DMS53 treated with DMSO at 0.1 percent for 48 hours (cell line): ENCODE results near the gene SECISBP2.

Experiments
- DNase-seq: peaks from one replicate; lab custom pipeline; 2025; ENCODE audit not compliant: unreplicated experiment; lab: John Stamatoyannopoulos, UW

Gene SECISBP2

DNA sequence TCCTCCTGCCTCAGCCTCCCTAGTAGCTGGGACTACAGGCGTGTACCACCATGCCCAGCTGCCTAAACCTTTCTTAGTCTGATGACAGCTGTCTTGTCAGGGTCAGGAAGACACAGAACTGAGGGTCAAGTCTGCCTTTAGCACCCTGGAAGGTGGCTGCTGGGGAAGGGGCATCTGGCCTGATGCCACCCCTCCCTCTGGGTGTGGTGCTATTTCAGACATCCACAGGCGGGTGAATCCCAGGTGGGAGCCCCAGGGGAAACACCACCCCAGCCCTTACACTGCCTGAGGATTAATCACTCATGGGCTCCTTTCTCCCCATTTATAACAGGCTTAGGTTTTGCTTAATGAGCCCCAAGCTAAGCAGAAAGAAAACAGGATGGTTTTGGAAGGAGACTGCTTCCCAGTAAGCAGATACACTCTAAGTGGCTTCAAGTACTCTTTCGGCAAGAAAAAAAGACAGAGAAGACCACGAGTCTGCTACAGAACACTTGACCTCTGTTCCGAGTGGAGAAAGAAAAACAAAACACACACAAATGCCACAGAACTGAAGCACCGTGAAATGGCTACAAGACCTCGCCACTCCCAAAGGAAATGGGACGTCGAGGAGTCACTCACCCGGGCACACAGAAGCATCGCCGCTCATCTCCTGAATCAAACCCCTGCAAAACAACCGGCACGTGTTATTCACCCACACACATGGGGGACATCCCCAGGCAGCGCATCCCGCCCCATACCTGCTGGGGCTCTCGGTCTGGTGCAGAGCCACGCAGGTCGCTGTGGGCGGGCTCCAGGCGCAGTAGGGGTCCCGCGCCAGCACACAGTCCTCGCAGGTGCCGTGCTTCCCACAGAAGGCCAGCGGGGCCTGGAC, 62.4 kb downstream of the SECISBP2 start:
- no peak for DNase-seq

- no peak for DNase-seq
Measured at GRCh38 chr9:89381308-89381609, 63.0 kb downstream of the SECISBP2 start.

DNA sequence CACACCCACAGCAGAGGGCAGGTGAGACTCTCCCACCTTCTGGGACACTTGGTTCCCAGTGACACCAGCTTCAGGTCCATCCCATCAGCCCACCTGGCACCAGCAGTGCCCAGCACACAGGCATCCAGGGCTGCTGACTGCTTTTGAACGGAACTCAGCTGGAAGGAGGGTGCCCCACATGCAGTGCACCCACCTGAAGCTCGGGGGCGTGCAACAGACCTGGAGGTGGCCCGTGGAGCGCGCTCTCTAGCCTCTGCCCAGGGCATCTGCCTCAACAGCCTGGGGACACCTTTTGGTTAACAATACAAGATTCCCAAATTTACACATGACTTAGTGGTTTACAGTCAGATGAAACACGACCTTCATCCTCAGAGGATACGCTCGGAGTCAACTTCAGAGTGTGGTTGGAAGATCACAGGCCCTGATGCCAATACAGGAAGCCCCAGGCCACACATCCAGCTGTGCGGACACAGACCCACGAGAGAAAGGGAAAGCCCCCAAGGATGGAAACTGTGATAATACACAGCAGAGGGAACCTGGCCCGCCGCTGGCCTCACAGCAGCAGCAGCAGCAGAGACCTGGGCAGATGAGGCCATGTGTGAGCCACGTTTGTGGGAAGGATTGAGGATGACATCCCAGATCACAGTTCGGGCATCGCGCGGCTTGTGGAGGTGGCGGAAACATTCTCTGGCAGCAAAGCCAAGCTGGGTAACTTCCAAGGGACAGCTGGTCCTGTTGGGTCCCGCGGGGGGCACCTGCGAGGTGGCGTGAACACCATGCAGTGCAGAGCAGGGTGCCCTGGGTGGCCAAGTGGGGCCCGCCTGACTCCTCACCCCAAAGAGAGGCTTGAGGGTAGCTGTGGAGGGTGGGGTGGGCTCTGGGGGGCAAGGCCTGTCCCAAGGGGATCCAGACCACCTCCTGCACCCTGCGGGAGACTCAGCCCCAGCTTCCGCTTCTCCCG, 64.0 kb downstream of the SECISBP2 start:
- no peak for DNase-seq

DNA sequence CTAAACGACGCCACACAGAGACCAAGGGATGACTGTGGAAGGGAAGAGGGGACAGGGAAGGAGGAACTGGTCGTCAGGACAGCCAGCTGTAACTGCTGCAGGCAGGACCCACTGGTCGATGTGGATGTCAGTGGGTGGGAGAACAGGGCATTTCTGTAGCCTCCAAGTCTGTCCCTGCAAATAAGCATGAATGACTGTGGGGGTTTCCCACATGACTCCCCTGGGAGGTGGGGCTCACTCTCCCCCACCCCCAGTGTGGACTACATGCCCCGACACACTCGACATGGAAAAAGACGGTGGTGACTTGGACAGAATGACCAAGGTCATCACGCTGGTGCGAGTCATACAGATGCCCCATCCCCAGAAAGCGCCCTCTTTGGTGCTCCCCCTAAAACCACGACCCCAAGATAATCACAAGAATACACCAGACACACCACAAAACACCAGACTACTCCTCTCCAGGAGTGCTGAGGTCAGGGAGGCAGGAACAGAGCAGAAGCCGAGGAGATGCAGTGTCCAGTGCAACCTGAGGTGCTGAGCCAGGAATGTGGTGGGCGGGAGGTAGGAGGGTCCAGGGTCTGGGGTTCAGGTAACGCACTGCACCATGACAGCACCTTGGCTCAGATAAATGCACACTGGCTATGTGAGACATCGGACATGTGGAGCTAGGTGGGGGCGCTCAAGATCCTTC, 64.9 kb downstream of the SECISBP2 start:
- DNase-seq = no peak

DNA sequence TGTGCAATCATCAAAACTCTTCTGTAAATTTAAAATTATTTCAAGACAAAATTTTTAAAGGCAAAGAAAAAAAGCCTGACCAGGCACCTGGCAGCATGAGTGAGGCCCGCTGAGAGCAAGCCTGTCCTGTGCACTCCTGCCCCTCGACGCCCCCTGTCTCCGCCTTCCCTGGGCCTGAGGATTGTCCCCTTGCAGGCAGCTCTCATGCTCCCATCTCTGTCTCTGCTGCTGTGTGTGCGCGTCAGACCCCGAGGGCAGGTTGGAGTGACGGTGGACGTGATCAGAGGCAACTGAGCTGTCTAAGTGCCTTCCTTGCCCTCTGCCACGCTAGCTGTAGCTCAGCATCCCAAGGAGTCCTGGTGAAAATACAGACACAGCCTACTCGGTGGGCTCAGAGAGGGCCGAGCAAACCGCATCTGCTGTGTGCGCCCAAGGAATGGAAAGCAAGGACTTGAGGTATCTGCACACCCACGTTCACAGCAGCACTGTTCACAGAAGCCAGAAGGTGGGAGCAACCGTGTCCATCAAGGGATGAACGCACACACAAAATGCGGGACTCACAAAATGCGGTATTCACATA, 65.5 kb downstream of the SECISBP2 start:
- no peak for DNase-seq

- DNase-seq = no peak
Measured at GRCh38 chr9:89384783-89385182, 66.5 kb downstream of the SECISBP2 start.

GRCh38 chr9:89386206-89386605, 67.9 kb downstream of the SECISBP2 start:
- no peak for DNase-seq

DNA sequence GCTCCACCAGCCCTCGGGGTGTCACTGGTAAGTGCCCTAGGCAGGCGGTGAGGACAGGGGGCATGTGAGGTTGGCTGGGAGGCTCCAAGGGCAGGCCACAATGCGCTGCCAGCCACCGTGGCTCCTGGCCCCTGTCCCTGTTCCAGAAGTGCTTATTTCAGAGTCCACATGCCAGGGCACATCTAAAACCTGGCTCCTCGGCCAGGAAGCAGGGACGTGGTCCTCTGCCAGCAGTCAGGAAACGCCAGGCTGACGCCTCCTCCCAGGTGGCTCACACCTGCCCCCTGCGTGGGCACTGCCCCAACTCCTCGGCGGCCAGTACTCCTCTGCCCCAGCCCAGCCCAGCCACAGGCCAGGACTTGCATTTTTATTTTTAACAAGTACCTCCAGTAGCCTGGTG, 68.5 kb downstream of the SECISBP2 start:
- DNase-seq = no peak

DNA sequence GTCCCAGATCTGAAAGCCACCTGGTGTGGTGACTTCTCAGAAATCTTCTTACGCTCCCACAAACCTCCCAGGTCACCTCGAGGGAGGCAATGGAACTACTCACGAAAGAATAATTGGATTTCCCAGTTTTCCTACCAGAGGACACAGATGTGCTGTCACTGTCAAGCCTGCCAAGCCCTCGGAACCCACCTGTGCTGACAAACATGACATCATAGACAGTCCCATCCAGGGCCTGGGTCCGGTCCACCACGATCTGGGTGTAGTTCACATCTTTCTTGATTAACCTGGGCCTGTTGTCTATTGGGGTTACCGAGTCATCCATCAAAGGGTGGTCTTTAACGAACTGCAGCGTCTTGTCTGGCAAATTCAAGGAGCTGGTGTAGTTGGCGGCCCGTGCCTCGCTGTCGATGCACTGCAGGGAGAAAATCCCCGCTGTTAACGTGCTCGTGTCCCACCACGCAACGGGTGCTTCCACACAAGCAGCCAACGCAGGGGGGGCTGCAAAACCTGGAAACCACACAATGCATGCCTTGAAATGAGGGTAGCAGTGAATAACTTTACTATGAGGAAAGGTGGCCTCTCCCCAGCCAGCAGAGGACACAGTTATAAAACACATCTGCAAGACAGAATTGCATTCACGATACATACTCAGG, 69.0 kb downstream of the SECISBP2 start:
- DNase-seq = no peak

DNA sequence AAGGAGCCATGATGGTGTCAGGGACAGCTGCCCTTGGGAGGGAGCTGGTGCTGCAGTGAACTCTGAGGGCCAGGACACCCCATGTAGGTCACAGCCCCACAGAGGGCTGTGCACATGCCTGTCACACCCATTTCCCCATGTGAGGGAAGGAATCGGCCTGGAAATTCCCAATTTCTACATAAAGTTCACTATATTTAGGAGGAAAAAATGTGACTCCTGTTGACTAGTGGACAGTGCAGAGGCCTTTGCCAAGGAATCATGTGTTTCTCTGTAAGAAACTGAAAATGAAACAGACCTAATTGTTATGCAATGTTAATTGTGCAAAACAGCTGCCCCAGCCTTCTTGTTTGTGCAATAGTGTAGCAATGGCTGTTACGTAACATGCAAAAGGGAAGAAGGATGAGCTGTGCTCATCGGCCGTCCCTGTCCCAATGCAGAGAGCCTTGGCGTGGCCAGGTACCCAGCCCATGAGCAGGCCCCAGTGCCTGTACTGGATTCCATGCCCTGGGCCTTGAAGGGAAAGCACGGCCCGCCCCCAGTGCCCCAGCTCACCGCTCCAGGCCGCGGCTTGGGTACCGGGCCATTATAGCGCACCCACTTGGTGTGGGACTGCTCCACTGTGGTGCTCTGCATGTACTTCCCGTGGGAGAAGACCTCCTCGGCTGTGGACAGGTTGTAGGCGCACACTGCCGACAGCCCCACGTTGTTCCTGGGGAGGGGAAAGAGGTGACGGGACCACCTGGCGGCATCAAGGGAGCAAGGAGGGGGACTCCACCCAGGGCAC, 70.0 kb downstream of the SECISBP2 start:
- no peak for DNase-seq

DNA sequence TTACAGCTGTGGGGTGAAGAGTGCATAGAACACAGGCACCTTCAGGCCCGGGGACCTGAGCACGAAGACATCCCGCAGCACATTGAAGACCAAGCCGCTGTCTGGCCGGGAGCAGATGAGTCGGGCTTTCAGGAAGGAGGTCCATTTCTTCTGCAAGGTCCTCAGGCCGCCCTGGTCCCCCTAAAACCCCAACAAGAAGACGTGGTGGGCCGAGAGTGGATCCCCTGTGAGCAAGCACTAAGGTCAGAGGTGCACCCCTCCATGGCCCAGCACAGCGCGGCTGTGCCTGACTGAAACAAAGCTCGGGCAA, 70.5 kb downstream of the SECISBP2 start:
- no peak for DNase-seq

GRCh38 chr9:89390068-89390555, 71.8 kb downstream of the SECISBP2 start:
- no peak for DNase-seq

DNA sequence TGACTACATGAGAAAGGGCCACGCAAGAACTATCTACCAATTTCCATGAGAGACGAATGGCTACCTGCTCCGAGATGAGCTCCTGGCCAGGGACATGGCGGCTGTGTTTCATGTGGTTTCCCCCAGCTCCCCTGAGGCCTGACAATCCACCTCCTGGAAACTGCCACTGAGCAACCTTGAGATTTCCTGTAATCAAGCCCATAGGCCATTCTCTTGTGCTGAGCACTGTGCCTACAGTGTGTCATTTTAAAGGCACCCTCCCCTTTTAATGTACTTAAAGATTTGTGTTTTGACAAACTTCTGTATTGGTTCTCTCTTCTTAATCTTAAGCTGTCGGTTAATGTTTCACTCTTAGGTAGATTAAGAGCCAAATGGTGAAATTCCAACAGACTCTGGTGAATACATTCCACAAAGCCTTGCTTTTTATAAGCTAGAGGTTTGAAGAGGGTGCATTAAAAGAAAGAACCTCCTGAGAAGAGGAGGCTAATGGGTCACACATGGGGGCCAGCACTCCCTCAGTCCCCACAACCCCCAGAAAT, 72.3 kb downstream of the SECISBP2 start:
- no peak for DNase-seq

- DNase-seq = no peak
Measured at GRCh38 chr9:89391585-89391984, 73.3 kb downstream of the SECISBP2 start.

DNA sequence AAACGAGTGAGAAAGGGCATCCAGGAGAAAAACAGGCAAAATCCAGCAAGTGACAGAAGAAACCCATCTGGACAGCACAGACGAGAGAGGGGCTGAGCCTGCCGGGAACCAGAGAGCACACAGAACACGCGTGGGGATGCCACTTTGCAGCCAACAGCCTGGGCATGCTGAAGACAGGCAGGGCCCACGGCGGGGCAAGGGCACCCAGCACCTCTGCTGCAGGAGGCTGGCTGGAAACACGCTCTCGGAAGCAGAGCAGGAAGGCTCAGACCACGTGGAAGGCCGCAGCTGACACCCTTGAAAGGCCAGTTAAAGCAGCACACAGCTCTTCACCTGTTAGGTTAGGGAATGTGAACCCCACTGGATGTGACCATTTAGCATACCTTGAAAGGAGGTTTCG, 76.1 kb downstream of the SECISBP2 start:
- DNase-seq = no peak

DNA sequence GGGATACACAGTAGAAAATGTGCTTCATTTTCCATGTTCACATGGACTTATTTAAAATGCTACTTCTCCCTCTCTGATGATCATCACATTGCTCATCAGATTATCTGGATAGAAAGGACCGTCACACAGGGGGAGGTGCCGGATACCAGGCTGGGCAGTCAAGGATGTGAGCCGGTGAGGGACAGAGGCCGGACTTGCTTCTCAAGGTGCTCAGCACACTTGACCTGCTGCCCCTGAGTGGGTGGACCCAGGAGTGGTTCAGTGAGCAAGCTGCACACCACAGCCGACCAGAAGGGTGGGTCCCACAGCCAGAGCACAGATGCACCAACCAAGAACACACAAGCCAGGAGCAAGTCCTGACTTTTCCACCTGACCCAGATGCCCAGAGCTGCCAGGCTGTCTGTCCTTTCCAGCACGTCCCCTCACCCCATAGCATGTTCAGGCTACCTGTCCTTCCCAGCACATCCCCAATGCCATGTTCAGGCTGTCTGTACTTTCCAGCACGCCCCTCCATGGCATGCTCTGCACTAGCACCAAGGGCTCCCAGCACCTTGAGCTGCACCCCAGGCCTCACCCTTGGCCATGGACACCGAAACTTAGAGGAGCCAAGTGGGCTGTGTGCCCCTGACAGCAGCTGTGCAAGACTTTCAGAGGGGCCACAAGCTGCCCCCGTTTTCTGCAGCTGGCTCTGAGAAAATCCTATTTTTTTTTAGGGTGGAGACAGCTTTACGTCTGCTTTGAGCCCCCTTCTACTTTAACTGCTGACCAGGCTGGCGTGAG, 77.8 kb downstream of the SECISBP2 start:
- DNase-seq = no peak

GRCh38 chr9:89397471-89397870, 79.2 kb downstream of the SECISBP2 start:
- no peak for DNase-seq

GRCh38 chr9:89398621-89399020, 80.3 kb downstream of the SECISBP2 start:
- no peak for DNase-seq
